ENCODE measurements around the gene GRIK3.

- TF ChIP-seq, protein P1, sequence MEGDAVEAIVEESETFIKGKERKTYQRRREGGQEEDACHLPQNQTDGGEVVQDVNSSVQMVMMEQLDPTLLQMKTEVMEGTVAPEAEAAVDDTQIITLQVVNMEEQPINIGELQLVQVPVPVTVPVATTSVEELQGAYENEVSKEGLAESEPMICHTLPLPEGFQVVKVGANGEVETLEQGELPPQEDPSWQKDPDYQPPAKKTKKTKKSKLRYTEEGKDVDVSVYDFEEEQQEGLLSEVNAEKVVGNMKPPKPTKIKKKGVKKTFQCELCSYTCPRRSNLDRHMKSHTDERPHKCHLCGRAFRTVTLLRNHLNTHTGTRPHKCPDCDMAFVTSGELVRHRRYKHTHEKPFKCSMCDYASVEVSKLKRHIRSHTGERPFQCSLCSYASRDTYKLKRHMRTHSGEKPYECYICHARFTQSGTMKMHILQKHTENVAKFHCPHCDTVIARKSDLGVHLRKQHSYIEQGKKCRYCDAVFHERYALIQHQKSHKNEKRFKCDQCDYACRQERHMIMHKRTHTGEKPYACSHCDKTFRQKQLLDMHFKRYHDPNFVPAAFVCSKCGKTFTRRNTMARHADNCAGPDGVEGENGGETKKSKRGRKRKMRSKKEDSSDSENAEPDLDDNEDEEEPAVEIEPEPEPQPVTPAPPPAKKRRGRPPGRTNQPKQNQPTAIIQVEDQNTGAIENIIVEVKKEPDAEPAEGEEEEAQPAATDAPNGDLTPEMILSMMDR (conservative IDR thresholded peaks at IDR 0.05; ENCODE audit: low read depth, low read length), result no peak
- TF ChIP-seq EZH2 (IDR thresholded peaks at IDR 0.05; ENCODE audit: low read length, unreplicated experiment) (no peak), EZH2phosphoT487 (IDR thresholded peaks at IDR 0.05; ENCODE audit: borderline replicate concordance, low read length) (no peak)
These were observed 189.4 kb downstream of the GRIK3 start for GRCh38 chr1:36844917-36845316.
